Liver (tissue), 9 donors: ENCODE data around the gene LRRC61. TPM values are rescaled to one million over a fixed set of nuclear protein-coding genes. Genes with fewer than 3 reads are reported as not detected.

Experiments used
- DNase-seq: peaks from one replicate; pipeline ENCODE4 v3.0.0-alpha.2; 2017; ENCODE audit warnings: low spot score
- H3K27ac ChIP-seq, 2 donors: one replicate each; pipeline ENCODE4 v1.7.0; 2013; ENCODE audit warnings: inconsistent platforms in 2 of 2, low read length in 2 of 2, control low read depth in 1 of 2, low read depth in 1 of 2, mild to moderate bottlenecking in 1 of 2
- H3K27me3 ChIP-seq, 4 donors: one replicate each; pipeline versions ENCODE4 v1.6.1 to v1.7.0; 2013; ENCODE audit warnings: low read length in 3 of 4, inconsistent platforms in 1 of 4, mild to moderate bottlenecking in 1 of 4, moderate library complexity in 1 of 4; ENCODE audit not compliant: control insufficient read depth in 4 of 4, insufficient read depth in 4 of 4
- H3K36me3 ChIP-seq, 4 donors: one replicate each; pipeline versions ENCODE4 v1.6.1 to v1.7.0; 2013; ENCODE audit warnings: low read length in 3 of 4, mild to moderate bottlenecking in 3 of 4, low read depth in 1 of 4, moderate library complexity in 1 of 4; ENCODE audit not compliant: control insufficient read depth in 4 of 4, insufficient read depth in 3 of 4
- H3K4me1 ChIP-seq, 4 donors: one replicate each; pipeline versions ENCODE4 v1.6.1 to v1.7.0; 2013; ENCODE audit warnings: low read length in 3 of 4, mild to moderate bottlenecking in 3 of 4, moderate library complexity in 1 of 4; ENCODE audit not compliant: control insufficient read depth in 4 of 4, insufficient read depth in 4 of 4
- H3K4me3 ChIP-seq, 3 donors: one replicate each; pipeline versions ENCODE4 v1.6.1 to v1.7.0; 2013; ENCODE audit warnings: low read length in 3 of 3, control low read depth in 1 of 3, low read depth in 1 of 3, mild to moderate bottlenecking in 1 of 3
- H3K9ac ChIP-seq, 2 donors: one replicate each; pipeline ENCODE4 v1.7.0; 2013; ENCODE audit warnings: low read length in 2 of 2, mild to moderate bottlenecking in 2 of 2, moderate library complexity in 2 of 2, control low read depth in 1 of 2, low read depth in 1 of 2
- H3K9me3 ChIP-seq, 4 donors: one replicate each; pipeline versions ENCODE4 v1.6.1 to v1.7.0; 2013; ENCODE audit warnings: low read length in 3 of 4; ENCODE audit not compliant: control insufficient read depth in 4 of 4
- FOXA2 ChIP-seq: IDR thresholded peaks from 2 replicates; pipeline ENCODE4 v1.6.1; 2016; ENCODE audit warnings: antibody characterized with exemption
- GABPA ChIP-seq, 2 donors: IDR thresholded peaks in 1 of 2; conservative IDR thresholded peaks in 1 of 2; 2 replicates each; pipeline ENCODE4 v1.6.1; 2016; ENCODE audit warnings: antibody characterized with exemption in 2 of 2, mild to moderate bottlenecking in 1 of 2, moderate library complexity in 1 of 2
- HNF4A ChIP-seq, 2 donors: conservative IDR thresholded peaks; 2 replicates each; pipeline ENCODE4 v1.6.1; 2016; ENCODE audit warnings: antibody characterized with exemption in 2 of 2, mild to moderate bottlenecking in 2 of 2
- HNF4G ChIP-seq: IDR thresholded peaks from 2 replicates; pipeline ENCODE4 v1.6.1; 2016; ENCODE audit warnings: antibody characterized with exemption
- JUND ChIP-seq, 2 donors: IDR thresholded peaks; 2 replicates each; pipeline ENCODE4 v1.6.1; 2016; ENCODE audit warnings: antibody characterized with exemption in 2 of 2
- MAX ChIP-seq: IDR thresholded peaks from 2 replicates; pipeline ENCODE4 v1.6.1; 2016; ENCODE audit warnings: antibody characterized with exemption
- NR2F2 ChIP-seq: IDR thresholded peaks from 2 replicates; pipeline ENCODE4 v1.6.1; 2016; ENCODE audit warnings: antibody characterized with exemption
- REST ChIP-seq: IDR thresholded peaks from 2 replicates; pipeline ENCODE4 v1.6.1; 2016; ENCODE audit warnings: antibody characterized with exemption, mild to moderate bottlenecking
- RXRA ChIP-seq, 2 donors: IDR thresholded peaks; 2 replicates each; pipeline ENCODE4 v1.6.1; 2017 to 2018; ENCODE audit warnings: antibody characterized with exemption in 2 of 2, mild to moderate bottlenecking in 1 of 2
- TAF1 ChIP-seq: conservative IDR thresholded peaks from 2 replicates; pipeline ENCODE4 v1.6.1; 2016; ENCODE audit warnings: antibody characterized with exemption, mild to moderate bottlenecking
- YY1 ChIP-seq: IDR thresholded peaks from 2 replicates; pipeline ENCODE4 v1.6.1; 2016; ENCODE audit warnings: antibody characterized with exemption, mild to moderate bottlenecking
- WGBS: extraction: QIAGEN DNeasy Blood & Tissue Kit; methylation state at CpG from one replicate; pipeline ENCODE4 v1.1.7; 2013; 5-methylcytosine and 5-hydroxymethylcytosine counted together
- polyA plus RNA-seq, 2 donors: library from polyadenylated mRNA; stranded (reverse) in 1 of 2; unstranded in 1 of 2; fragments of 200-250 nt in 1 of 2; fragments of >200 nt in 1 of 2; fragmentation: Nextera tagmentation in 1 of 2; extraction: Ambion mirVana in 1 of 2; gene quantifications; one replicate each; pipeline versions ENCODE4 v1.2.1 to v1.2.3, GENCODE V29; 2013 to 2015
- total RNA-seq, 2 donors: library from RNA; depleted of rRNA; stranded (reverse); fragments of >200 nt; gene quantifications; one replicate each; pipeline ENCODE4 v1.2.3, GENCODE V29; 2014
- TF ChIP-seq, protein P1 (sequence below): fragments of 150-350 bp; IDR thresholded peaks from 2 replicates; pipeline ENCODE4 v1.5.1; 2017; ENCODE audit warnings: improper control_type of control experiment, low read depth, low read length; ENCODE audit not compliant: missing input control
- TF ChIP-seq, protein P2 (sequence below): IDR thresholded peaks from 2 replicates; pipeline ENCODE4 v1.6.1; 2016; ENCODE audit warnings: antibody characterized with exemption
- TF ChIP-seq, protein P3 (sequence below): IDR thresholded peaks from 2 replicates; pipeline ENCODE4 v1.6.1; 2016; ENCODE audit warnings: antibody characterized with exemption
- donor health status: healthy.
- donor health status: healthy.
- donor health status: healthy.
- donor health status: healthy.
- donor health status: healthy.

LRRC61 gene
- total and polyA plus RNA-seq, 4 donors = 12.0 to 21.0 (median 15.6) TPM

DNA sequence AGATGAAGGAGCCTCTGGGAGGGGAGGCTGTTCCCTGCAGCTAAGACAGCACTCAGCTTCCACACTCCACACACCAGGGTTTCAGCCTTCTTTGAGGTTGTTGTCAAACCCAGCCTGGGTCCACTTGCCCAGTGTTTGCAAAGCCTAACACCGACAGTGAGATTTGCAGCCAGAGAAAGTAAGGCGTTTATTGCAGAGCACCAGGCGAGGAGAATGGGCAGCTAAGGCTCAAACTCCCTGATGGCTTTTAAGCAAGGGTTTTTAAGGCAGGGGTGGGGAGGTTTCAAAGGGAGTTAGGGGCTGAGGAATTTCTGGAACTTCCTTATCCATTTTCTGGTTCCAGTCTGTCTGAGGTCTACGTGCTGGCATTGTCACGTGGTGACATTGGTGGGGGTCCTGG, 51.3 kb downstream of the LRRC61 start:
- peaks cover 18 to 67% (median 52%) of the 10 kb centered on the region in 4 donors for H3K4me1 ChIP-seq
- no peak for DNase-seq
- no peak overlapping the region for H3K9ac ChIP-seq

DNA sequence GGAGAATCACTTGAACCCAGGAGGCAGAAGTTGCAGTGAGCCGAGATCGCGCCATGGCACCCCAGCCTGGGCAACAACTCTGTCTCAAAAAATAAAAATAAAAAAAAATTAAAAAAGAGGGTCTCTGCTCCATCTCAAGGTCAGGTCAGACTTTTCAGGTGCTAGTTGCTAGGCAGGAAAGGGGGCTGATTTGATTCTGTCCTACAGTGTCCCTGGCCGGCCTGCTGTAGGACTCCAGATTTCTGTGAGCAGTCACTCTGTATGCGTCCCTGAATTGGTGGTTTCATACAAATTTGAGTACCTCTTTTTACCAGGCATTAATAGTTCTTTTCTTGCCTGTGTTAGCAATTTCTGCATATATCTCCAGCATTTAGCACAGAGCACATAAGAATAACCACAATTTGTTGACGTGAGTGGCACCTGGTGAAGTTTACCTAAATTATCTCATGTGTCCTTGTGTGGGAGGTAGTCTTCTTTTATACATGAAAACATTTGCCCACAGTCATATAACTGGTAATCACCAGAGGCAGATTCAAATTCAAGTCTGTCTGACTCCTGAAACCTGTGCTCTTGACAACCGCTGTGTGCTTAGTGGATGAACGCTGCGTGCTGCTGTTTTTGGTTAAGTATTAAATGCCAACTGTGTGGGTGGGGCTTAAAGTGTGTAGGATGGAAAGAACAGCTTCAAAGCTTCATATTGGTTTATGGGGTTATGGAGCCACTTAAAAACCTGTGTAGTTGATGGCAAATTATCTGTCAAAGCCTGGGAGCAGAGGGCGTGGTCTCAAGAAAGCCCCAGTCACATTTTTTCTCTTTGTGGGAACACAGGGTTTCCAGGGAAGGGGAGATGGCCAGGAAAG, 52.7 kb downstream of the LRRC61 start:
- Histone ChIP-seq H3K27ac (peak overlapping the region; percentile 35 to 49), H3K9ac (peak overlapping the region in 1 of 2 donors; percentile 6), H3K4me3 (no peak overlapping the region), H3K36me3 (peaks cover 6 to 20% (median 15%) of the 10 kb centered on the region in 4 donors), H3K9me3 (no peaks in the 10 kb centered on the region), H3K27me3 (no peaks in the 10 kb centered on the region), H3K4me1 (peaks cover 21 to 63% (median 48%) of the 10 kb centered on the region in 4 donors)
- TF ChIP-seq REST (peak; percentile 23), GABPA (IDR thresholded peaks at IDR 0.05 in 1 of 2, conservative IDR thresholded peaks at IDR 0.05 in 1 of 2) (no peak), RXRA (IDR thresholded peaks at IDR 0.05) (peak in 1 of 2 donors; percentile 12), JUND (IDR thresholded peaks at IDR 0.05) (no peak), NR2F2 (no peak), YY1 (peak; percentile 18)
- TF ChIP-seq, protein P1, sequence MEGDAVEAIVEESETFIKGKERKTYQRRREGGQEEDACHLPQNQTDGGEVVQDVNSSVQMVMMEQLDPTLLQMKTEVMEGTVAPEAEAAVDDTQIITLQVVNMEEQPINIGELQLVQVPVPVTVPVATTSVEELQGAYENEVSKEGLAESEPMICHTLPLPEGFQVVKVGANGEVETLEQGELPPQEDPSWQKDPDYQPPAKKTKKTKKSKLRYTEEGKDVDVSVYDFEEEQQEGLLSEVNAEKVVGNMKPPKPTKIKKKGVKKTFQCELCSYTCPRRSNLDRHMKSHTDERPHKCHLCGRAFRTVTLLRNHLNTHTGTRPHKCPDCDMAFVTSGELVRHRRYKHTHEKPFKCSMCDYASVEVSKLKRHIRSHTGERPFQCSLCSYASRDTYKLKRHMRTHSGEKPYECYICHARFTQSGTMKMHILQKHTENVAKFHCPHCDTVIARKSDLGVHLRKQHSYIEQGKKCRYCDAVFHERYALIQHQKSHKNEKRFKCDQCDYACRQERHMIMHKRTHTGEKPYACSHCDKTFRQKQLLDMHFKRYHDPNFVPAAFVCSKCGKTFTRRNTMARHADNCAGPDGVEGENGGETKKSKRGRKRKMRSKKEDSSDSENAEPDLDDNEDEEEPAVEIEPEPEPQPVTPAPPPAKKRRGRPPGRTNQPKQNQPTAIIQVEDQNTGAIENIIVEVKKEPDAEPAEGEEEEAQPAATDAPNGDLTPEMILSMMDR = no peak
- WGBS = 67% methylated on average over 10 of the region's 10 CpGs
- DNase-seq = no peak

More for the DNA sequence above, 51.3 kb downstream of the LRRC61 start:
- Histone ChIP-seq H3K4me3 (no peak overlapping the region), H3K27me3 (no peaks in the 10 kb centered on the region), H3K36me3 (peaks cover 6 to 21% (median 17%) of the 10 kb centered on the region in 4 donors), H3K27ac (no peak overlapping the region), H3K9me3 (no peaks in the 10 kb centered on the region)
- WGBS = 82% methylated on average over 5 of the region's 5 CpGs
- TF ChIP-seq TAF1 (no peak), GABPA (IDR thresholded peaks at IDR 0.05 in 1 of 2, conservative IDR thresholded peaks at IDR 0.05 in 1 of 2) (no peak), HNF4G (no peak), HNF4A (conservative IDR thresholded peaks at IDR 0.05) (no peak), JUND (IDR thresholded peaks at IDR 0.05) (no peak), NR2F2 (no peak), FOXA2 (no peak), YY1 (no peak), MAX (no peak)
- TF ChIP-seq, protein P2, sequence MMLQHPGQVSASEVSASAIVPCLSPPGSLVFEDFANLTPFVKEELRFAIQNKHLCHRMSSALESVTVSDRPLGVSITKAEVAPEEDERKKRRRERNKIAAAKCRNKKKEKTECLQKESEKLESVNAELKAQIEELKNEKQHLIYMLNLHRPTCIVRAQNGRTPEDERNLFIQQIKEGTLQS = no peak
- TF ChIP-seq, protein P3, sequence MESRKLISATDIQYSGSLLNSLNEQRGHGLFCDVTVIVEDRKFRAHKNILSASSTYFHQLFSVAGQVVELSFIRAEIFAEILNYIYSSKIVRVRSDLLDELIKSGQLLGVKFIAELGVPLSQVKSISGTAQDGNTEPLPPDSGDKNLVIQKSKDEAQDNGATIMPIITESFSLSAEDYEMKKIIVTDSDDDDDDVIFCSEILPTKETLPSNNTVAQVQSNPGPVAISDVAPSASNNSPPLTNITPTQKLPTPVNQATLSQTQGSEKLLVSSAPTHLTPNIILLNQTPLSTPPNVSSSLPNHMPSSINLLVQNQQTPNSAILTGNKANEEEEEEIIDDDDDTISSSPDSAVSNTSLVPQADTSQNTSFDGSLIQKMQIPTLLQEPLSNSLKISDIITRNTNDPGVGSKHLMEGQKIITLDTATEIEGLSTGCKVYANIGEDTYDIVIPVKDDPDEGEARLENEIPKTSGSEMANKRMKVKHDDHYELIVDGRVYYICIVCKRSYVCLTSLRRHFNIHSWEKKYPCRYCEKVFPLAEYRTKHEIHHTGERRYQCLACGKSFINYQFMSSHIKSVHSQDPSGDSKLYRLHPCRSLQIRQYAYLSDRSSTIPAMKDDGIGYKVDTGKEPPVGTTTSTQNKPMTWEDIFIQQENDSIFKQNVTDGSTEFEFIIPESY = no peak
- TF ChIP-seq, protein P1 = no peak
